HCT116 (cell line): ENCODE measurements around the gene MED25. TPM values are rescaled to one million over a fixed set of nuclear protein-coding genes. Genes with fewer than 3 reads are reported as not detected.

Source experiments
- ATAC-seq: fragments of 200-7000 bp; cut with Tn5 transposase; 2 replicates; pipeline ENCODE4 v1.9.1; 2020; ENCODE audit warnings: mild to moderate bottlenecking, moderate library complexity
- BruUV-seq: library from RNA; stranded (reverse); fragments of 400-500 nt; replicated peaks from 2 replicates; lab custom pipeline; 2021; lab: Mats Ljungman, UMichigan
- CTCF ChIA-PET: fragments of 300-600 bp; sonication (Branson Sonifier 250); formaldehyde crosslinking; loops from one replicate; lab custom pipeline; 2021; ENCODE audit warnings: antibody characterized with exemption; lab: Charles Lee
- POLR2A ChIA-PET: fragments of 300-600, 350-600 bp; sonication (Branson Sonifier 250); formaldehyde crosslinking; loops from one replicate; lab custom pipeline; 2021; ENCODE audit warnings: antibody characterized with exemption; lab: Charles Lee
- RAD21 ChIA-PET, 2 experiments: fragments of 300-600 bp; sonication (Branson Sonifier 250); formaldehyde crosslinking; loops; one replicate each; lab custom pipeline; 2023; ENCODE audit warnings: low total read pairs in 2 of 2; ENCODE audit not compliant: uncharacterized antibody in 2 of 2, unreplicated experiment in 2 of 2, low non-redundant PET in 1 of 2; lab: Charles Lee
- DNase-seq: peaks from one replicate; pipeline ENCODE4 v3.0.0-alpha.2; 2010; ENCODE audit warnings: low read depth, low spot score
- H2AFZ ChIP-seq: fragments of 200-600 bp; shearing (Covaris generic), sonication (generic); 2 replicates; pipeline ENCODE4 v1.6.1; 2017; ENCODE audit warnings: low read depth, mixed run types, mixed read lengths, antibody characterized with exemption, low read length; ENCODE audit not compliant: poor library complexity, severe bottlenecking
- H3K27ac ChIP-seq: 2 replicates; pipeline ENCODE4 v1.5.1; 2012; ENCODE audit warnings: low read depth, low read length
- H3K27me3 ChIP-seq: fragments of 200-600 bp; sonication (generic); 2 replicates; pipeline ENCODE4 v1.6.1; 2016; ENCODE audit warnings: mixed run types, low read length, mixed read lengths; ENCODE audit not compliant: insufficient read depth
- H3K36me3 ChIP-seq, 2 experiments: fragments of 200-500 bp in 1 of 2; fragments of 200-600 bp in 1 of 2; sonication (Bioruptor generic) in 1 of 2; sonication (generic) in 1 of 2; 2 replicates each; pipeline versions ENCODE4 v1.5.1 to v1.6.1; 2014 to 2016; ENCODE audit warnings: low read length in 2 of 2, inconsistent platforms in 1 of 2, mixed read lengths in 1 of 2, mixed run types in 1 of 2; ENCODE audit not compliant: insufficient read depth in 2 of 2, control insufficient read depth in 1 of 2
- H3K4me1 ChIP-seq, 2 experiments: fragments of 200-600 bp in 1 of 2; sonication (generic) in 1 of 2; 2 replicates each; pipeline versions ENCODE4 v1.5.1 to v1.6.1; 2012 to 2017; ENCODE audit warnings: low read length in 2 of 2, inconsistent platforms in 1 of 2, mild to moderate bottlenecking in 1 of 2, mixed read lengths in 1 of 2, mixed run types in 1 of 2, moderate library complexity in 1 of 2; ENCODE audit not compliant: insufficient read depth in 2 of 2, control insufficient read depth in 1 of 2
- H3K4me2 ChIP-seq: fragments of 200-600 bp; sonication (generic); 2 replicates; pipeline ENCODE4 v1.6.1; 2017; ENCODE audit warnings: mixed run types, low read length, mixed read lengths
- H3K4me3 ChIP-seq, 2 experiments: fragments of 200-600 bp in 1 of 2; sonication (generic) in 1 of 2; replicated peaks in 1 of 2; 2 replicates each; pipeline ENCODE4 v1.5.1; 2011 to 2016; ENCODE audit warnings: low read length in 2 of 2, control low read depth in 1 of 2, low read depth in 1 of 2, mild to moderate bottlenecking in 1 of 2, mixed read lengths in 1 of 2, mixed run types in 1 of 2
- H3K79me2 ChIP-seq: fragments of 200-600 bp; sonication (generic); 2 replicates; pipeline ENCODE4 v1.6.1; 2017; ENCODE audit warnings: mild to moderate bottlenecking, mixed run types, low read length, moderate library complexity, mixed read lengths; ENCODE audit not compliant: insufficient read depth
- H3K9ac ChIP-seq: fragments of 200-600 bp; sonication (generic); 2 replicates; pipeline ENCODE4 v1.6.1; 2016; ENCODE audit warnings: low read length, mixed read lengths
- H3K9me2 ChIP-seq: fragments of 200-600 bp; sonication (generic), shearing (Covaris generic); 2 replicates; pipeline ENCODE4 v1.6.1; 2017; ENCODE audit warnings: mixed run types, mild to moderate bottlenecking, moderate library complexity; ENCODE audit not compliant: insufficient read depth
- H3K9me3 ChIP-seq, 2 experiments: fragments of 200-500 bp in 1 of 2; fragments of 200-600 bp in 1 of 2; sonication (Bioruptor generic) in 1 of 2; sonication (generic) in 1 of 2; 2 replicates each; pipeline ENCODE4 v1.6.1; 2014 to 2017; ENCODE audit warnings: low read length in 2 of 2, mixed read lengths in 2 of 2, inconsistent platforms in 1 of 2, low read depth in 1 of 2, mild to moderate bottlenecking in 1 of 2, mixed run types in 1 of 2, moderate library complexity in 1 of 2; ENCODE audit not compliant: control insufficient read depth in 1 of 2, insufficient read depth in 1 of 2
- H4K20me1 ChIP-seq: fragments of 200-600 bp; sonication (generic), shearing (Covaris generic); 2 replicates; pipeline ENCODE4 v1.6.1; 2017; ENCODE audit warnings: mixed run types, mild to moderate bottlenecking, moderate library complexity; ENCODE audit not compliant: insufficient read depth
- ATF3 ChIP-seq: IDR thresholded peaks from 2 replicates; pipeline ENCODE4 v1.6.1; 2012
- CEBPB ChIP-seq: IDR thresholded peaks from 2 replicates; pipeline ENCODE4 v1.6.1; 2012; ENCODE audit warnings: low read depth
- EGR1 ChIP-seq: IDR thresholded peaks from 2 replicates; pipeline ENCODE4 v1.6.1; 2012; ENCODE audit warnings: low read depth
- FOSL1 ChIP-seq: IDR thresholded peaks from 2 replicates; pipeline ENCODE4 v1.6.1; 2012; ENCODE audit warnings: low read depth
- MAX ChIP-seq: IDR thresholded peaks from 2 replicates; pipeline ENCODE4 v1.6.1; 2012
- POLR2AphosphoS5 ChIP-seq: IDR thresholded peaks from 2 replicates; pipeline ENCODE4 v1.6.1; 2011; ENCODE audit warnings: mild to moderate bottlenecking, low read depth, low read length, moderate library complexity
- RAD21 ChIP-seq: IDR thresholded peaks from 2 replicates; pipeline ENCODE4 v1.6.1; 2012; ENCODE audit warnings: low read depth, mild to moderate bottlenecking
- REST ChIP-seq: IDR thresholded peaks from 2 replicates; pipeline ENCODE4 v1.6.1; 2012; ENCODE audit warnings: low read depth
- SIN3A ChIP-seq: IDR thresholded peaks from 2 replicates; pipeline ENCODE4 v1.6.1; 2012; ENCODE audit warnings: low read depth
- SRF ChIP-seq: IDR thresholded peaks from 2 replicates; pipeline ENCODE4 v1.6.1; 2012; ENCODE audit warnings: low read depth
- YY1 ChIP-seq: IDR thresholded peaks from 2 replicates; pipeline ENCODE4 v1.6.1; 2011; ENCODE audit warnings: low read length, low read depth, moderate library complexity, mild to moderate bottlenecking; ENCODE audit not compliant: insufficient replicate concordance; ENCODE audit errors: extremely low read depth
- ZFX ChIP-seq: fragments of 450-650 bp; IDR thresholded peaks from 2 replicates; pipeline ENCODE4 v1.6.1; 2017
- intact Hi-C: fragments of 100-400 bp; cut with micrococcal nuclease; formaldehyde crosslinking; loops from 2 replicates; pipeline ENCODE4 v1.10.0; 2022
- total RNA-seq: library from RNA; stranded (reverse); gene quantifications from one replicate; pipeline ENCODE4 v1.2.1, GENCODE V29; 2021; ENCODE audit not compliant: unreplicated experiment

The MED25 gene
- total RNA-seq, 1 experiment from 2014 or later = 77.7 TPM

- RAD21 ChIA-PET = no interaction called here
- Histone ChIP-seq H3K27me3 (no peaks in the 10 kb centered on the region), H3K27ac (no peak overlapping the region), H3K4me2 (no peak overlapping the region), H3K9ac (no peak overlapping the region), H3K4me1 (peaks cover 14 to 23% of the 10 kb centered on the region in 2 experiments), H3K9me3 (no peaks in the 10 kb centered on the region), H3K36me3 (peaks cover 6 to 15% of the 10 kb centered on the region in 2 experiments; a peak in 2 of 4 replicates), H3K4me3 (no peak overlapping the region), H3K79me2 (peaks cover 54% of the 10 kb centered on the region), H3K9me2 (no peaks in the 10 kb centered on the region), H2AFZ (no peak overlapping the region), H4K20me1 (no peaks in the 10 kb centered on the region)
- no TSS peak for BruUV-seq
- CTCF ChIA-PET = no interaction called here
- DNase-seq (no peak), ATAC-seq (no peak)
- intact Hi-C loops = no loop called here
- TF ChIP-seq SIN3A = no peak
- TF ChIP-seq POLR2AphosphoS5 = no peak
- POLR2A ChIA-PET = no interaction called here
Measured at GRCh38 chr19:49820125-49820524, 2.0 kb downstream of the MED25 start.

GRCh38 chr19:49823472-49823871 lies 5.4 kb downstream of the MED25 start:
- peaks cover 4 to 9% of the 10 kb centered on the region in 2 experiments for H3K4me1 ChIP-seq
- intact Hi-C loops = no loop called here
- no peak overlapping the region for H3K4me3 ChIP-seq
- H2AFZ ChIP-seq = no peak overlapping the region
- TF ChIP-seq SRF (no peak), FOSL1 (no peak), RAD21 (no peak), EGR1 (no peak), CEBPB (no peak), ATF3 (no peak), MAX (no peak), ZFX (no peak), POLR2AphosphoS5 (no peak), REST (no peak), YY1 (no peak)
- no peaks in the 10 kb centered on the region for H3K27me3 ChIP-seq
- H3K36me3 ChIP-seq = peaks cover 6 to 21% of the 10 kb centered on the region in 2 experiments; a peak in 2 of 4 replicates
- H4K20me1 ChIP-seq = no peaks in the 10 kb centered on the region
- no TSS peak for BruUV-seq
- no peak overlapping the region for H3K4me2 ChIP-seq
- H3K9me2 ChIP-seq = no peaks in the 10 kb centered on the region
- H3K27ac ChIP-seq = no peak overlapping the region
- RAD21 ChIA-PET = no interaction called here
- no peak overlapping the region for H3K9ac ChIP-seq
- DNase-seq = no peak
- H3K79me2 ChIP-seq = peaks cover 73% of the 10 kb centered on the region
- POLR2A ChIA-PET = no interaction called here
- no peaks in the 10 kb centered on the region for H3K9me3 ChIP-seq
- ATAC-seq = no peak
- CTCF ChIA-PET = no interaction called here
